ENCODE data around the gene CACNB2.

- TF ChIP-seq POLR2AphosphoS5 (IDR thresholded peaks at IDR 0.05; ENCODE audit: low read depth, low read length), result no peak
- TF ChIP-seq POLR2A (IDR thresholded peaks at IDR 0.05; ENCODE audit: low read depth, low read length), result no peak
- no peak for TF ChIP-seq SPI1 (IDR thresholded peaks at IDR 0.05; ENCODE audit: low read depth, low read length)
- TF ChIP-seq TAF1 (IDR thresholded peaks at IDR 0.05; ENCODE audit: low read depth, low read length), result no peak
- no peak for TF ChIP-seq PAX5 (IDR thresholded peaks at IDR 0.05; ENCODE audit: insufficient read depth, low read length, severe bottlenecking)
These were observed 80.9 kb downstream of the CACNB2 start for GRCh38 chr10:18221123-18221522.
